ENCODE results near the gene PAMR1. TPM values are rescaled to one million over a fixed set of nuclear protein-coding genes. Genes with fewer than 3 reads are reported as not detected.

The PAMR1 gene
- total RNA-seq, 1 experiment from 2014 or later, result not detected

GRCh38 chr11:35403765-35404387 lies 121.5 kb downstream of the PAMR1 start:
- DNase-seq (ENCODE audit: low read depth), result no peak

GRCh38 chr11:35402751-35403660 lies 122.4 kb downstream of the PAMR1 start:
- no peak for DNase-seq (ENCODE audit: low read depth)

DNA sequence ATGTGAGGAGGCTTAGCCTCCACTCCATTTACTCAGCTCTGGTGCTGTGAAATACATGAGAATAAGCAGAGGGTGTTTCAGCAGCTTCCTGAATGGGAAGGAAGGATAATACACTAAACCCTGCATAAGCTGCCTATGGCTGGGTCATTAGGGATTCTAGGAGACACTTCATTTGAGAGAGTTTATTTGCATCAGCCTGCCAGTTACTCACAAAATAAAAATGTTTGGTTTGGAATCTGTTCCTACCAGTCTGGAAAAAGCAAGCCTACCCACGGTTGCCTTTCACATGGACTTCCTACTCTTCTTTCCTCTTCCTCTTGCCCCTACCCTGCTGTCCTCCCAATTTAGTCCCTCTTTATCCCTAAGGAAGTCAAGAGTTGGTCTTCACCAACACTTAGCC lies 126.5 kb downstream of the PAMR1 start:
- no peak for DNase-seq (ENCODE audit: low read depth)

GRCh38 chr11:35394941-35395340 lies 130.5 kb downstream of the PAMR1 start:
- no peak for DNase-seq (ENCODE audit: low read depth)

- no peak for DNase-seq (ENCODE audit: low read depth)
These were observed 132.3 kb downstream of the PAMR1 start for GRCh38 chr11:35393098-35393497.

DNA sequence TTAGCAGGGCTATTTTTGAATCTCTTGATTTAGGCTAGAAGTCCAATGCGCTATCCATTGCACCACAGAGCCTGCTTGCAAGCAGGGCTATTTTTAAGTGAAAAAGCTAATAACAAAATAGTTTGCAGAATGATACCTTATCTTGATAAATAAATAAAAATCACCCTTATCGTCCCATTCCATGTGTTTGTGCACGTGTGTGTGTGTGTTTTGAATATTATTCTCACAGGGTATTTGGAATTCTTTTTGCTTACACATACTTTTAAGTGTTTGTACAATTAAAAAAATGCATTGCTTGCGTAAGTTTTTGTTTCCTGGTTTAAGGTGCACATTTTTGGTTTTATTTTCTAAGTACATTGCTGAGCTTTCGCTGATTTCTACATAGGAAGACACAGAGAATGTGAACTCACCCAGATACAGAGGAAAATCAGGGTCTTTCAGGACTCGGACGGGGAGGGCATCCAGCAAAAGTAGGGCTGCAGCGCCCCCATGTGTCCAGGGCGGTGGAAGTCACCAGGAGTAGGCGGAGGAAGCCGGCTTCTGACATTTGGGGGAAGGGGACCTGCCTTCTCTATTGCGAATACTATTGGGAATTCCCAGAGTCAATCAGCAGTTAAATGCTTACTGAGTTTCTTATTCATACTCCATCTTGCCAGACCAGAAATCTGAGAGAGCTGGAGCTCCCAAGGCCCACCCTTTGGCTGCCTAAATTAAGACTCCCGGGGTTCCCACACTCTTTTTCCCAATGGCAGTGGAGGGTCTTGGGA lies 133.3 kb downstream of the PAMR1 start:
- DNase-seq (ENCODE audit: low read depth), result peak; percentile 74

DNA sequence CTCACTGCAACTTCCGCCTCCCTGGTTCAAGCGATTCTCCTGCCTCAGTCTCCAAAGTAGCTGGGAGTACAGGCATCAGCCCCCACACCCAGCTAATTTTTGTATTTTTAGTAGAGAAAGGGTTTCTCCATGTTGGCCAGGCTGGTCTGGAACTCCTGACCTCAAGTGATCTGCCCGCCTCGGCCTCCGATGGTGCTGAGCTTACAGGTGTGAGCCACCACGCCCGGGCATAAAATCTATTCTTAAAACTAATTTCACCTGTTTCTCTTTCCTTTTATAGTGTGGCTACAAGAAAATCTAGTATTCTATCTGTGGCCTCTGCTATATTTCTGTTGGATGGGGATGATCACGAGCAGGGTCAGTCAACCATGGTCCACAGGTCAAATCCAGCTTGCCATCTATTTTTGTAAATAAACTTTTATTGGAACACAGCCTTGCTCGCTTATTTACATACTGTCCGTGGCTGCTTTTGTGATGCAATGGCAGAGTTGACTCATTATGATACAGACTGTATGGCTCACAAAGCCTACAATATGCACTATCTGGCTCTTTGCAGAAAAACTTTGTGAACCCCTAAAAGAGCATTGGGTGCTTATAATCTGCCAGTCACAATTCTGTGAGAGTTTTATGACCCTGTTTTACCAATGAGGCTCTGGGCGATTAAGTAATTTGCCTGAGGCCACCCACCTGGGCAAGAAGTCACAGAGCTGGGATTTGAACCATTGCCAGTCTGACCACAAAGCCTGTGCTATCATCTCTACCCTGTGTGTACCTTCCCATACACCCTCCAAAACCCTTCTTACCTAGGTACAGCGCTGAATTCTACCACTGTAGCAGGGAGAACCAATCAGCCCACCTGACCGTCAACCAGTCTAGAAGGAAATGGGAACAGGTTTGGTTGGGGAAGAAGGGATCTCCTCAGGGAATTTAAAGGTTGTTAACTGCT lies 134.4 kb downstream of the PAMR1 start:
- peak; percentile 73 for DNase-seq (ENCODE audit: low read depth)

- no peak for DNase-seq (ENCODE audit: low read depth)
These were observed 135.4 kb downstream of the PAMR1 start for GRCh38 chr11:35389897-35390465.

DNA sequence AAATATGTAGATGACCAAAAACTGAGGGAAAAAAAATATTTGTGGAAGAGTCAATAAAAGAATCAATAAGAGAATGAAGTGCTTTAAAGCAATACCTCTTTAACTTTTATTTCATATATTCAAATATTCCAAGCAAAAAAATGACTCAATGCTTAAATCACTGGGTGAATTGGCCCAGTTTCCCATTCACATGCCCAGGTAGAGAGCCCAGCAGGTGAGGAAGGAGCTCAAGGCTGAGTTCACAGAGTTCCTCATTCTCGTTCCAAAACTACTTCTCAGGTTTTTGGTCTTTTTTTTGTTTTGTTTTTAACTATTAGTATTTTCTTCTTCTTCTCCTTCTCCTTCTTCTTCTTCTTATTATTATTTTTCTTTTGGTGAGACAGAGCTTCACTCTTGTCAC lies 136.3 kb downstream of the PAMR1 start:
- DNase-seq (ENCODE audit: low read depth), result no peak

- DNase-seq (ENCODE audit: low read depth), result no peak
These were observed 137.4 kb downstream of the PAMR1 start for GRCh38 chr11:35388061-35388460.

- no peak for DNase-seq (ENCODE audit: low read depth)
These were observed 138.1 kb downstream of the PAMR1 start for GRCh38 chr11:35387111-35387982.

- no peak for DNase-seq (ENCODE audit: low read depth)
These were observed 141.5 kb downstream of the PAMR1 start for GRCh38 chr11:35383953-35384352.

Other genes starting within 250 kb of the PAMR1 start
- gene SLC1A2, start 106.1 kb downstream of the PAMR1 start, total RNA-seq (2014; rRNA removed; shearing (Covaris generic)), result not detected in 2 replicates
- 29.4 and 32.3 TPM in 2 replicates for gene FJX1, start 92.8 kb upstream of the PAMR1 start, total RNA-seq (2014; rRNA removed; shearing (Covaris generic))
- gene TRIM44, start 137.2 kb upstream of the PAMR1 start, total RNA-seq (2014; rRNA removed; shearing (Covaris generic)), result 32.7 and 47.0 TPM in 2 replicates

All from HT1080 (cell line).